Renal cortex interstitium (tissue), 11 donors: ENCODE measurements around the gene CHN2. TPM values are rescaled to one million over a fixed set of nuclear protein-coding genes. Genes with fewer than 3 reads are reported as not detected.

Experiments used
- DNase-seq, 11 donors: peaks; one replicate each; pipeline ENCODE4 v3.0.0-alpha.2; 2013; ENCODE audit warnings: low read depth in 9 of 11, low spot score in 4 of 11; ENCODE audit errors: extremely low read depth in 1 of 11
- polyA plus RNA-seq, 3 donors: library from polyadenylated mRNA; unstranded; fragments of 120-200 nt; gene quantifications; one replicate each; pipeline ENCODE4 v1.2.1, GENCODE V29; 2013; ENCODE audit not compliant: insufficient read length in 3 of 3

The CHN2 gene
- polyA plus RNA-seq, 3 donors, result 16.7 to 19.2 (median 18.1) TPM

DNA sequence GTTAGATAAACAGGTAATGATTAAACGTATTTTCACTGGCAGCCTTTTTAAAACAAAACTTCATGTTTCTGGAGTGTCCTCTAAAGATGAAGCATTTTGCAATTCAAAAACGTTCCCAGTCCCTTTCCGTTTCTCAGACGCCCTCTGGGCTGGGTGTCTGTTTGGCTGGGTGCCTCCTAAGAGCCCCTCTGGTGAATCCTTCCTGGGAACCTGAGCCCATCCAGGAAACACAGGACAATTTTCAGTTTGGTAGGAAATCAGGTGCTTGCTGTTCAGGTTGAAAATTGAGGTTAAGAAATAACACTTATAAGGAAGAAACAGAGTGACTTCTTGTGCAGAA lies 76.7 kb downstream of the CHN2 start:
- DNase-seq, result no peak

DNA sequence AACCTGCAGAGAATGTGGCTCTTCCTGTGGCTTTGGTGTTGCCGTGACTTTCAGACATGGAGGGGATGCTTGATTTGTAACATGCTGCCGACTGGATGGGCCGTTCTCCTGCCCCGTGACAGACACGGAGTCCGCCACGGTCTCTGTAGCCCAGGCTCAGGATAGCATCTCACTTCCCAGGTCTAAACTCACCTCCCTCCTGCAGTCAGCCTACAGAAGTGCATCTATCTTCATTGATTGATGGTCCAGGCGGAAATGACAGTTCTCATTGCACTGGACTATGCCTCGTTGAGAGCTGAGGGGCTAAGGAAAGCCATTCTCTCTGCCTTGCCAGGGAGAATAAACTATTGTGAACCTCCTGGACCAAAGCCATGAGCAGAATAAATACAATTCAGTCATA lies 77.5 kb downstream of the CHN2 start:
- DNase-seq, result no peak

DNA sequence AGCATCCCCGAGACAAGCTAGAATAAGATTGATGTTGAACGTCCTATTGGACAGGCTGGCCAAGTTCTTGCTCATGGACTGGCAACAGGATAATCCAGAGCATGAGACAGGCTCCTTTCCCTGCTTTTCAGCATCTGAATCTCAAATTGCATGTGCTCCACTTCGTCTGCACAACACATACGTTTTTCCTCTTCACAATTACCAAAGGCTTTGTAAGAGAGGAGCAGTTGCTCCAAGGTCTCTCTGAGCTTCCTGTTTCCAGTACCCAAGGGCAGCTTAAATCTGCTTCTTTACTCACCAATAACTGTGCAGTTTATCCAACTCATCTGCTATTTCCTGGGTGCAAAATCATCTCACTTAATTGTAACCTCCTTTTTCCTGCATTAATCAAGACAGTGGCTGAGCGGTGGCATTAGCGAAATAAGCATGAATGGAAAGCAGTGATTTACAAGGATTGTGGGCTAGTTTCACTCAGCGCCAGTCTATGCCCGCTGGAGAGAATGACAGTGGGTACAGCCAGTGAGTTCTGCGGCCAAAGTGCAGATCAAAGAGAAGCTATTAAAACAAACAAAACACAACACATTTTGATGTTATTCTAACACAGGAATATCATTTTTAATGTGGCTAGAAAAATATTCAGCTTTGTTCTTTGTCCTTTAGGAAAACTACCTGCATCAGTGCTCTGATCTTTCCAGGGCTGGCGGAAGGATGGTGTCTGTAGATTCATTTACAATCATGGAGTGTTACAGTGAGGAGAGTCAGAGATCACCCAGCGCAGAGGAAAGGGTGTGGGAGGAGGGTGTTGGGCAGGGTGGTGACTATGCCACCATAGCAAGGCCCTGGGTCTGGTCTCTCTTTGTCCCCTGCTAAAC lies 79.8 kb downstream of the CHN2 start:
- no peak for DNase-seq

DNA sequence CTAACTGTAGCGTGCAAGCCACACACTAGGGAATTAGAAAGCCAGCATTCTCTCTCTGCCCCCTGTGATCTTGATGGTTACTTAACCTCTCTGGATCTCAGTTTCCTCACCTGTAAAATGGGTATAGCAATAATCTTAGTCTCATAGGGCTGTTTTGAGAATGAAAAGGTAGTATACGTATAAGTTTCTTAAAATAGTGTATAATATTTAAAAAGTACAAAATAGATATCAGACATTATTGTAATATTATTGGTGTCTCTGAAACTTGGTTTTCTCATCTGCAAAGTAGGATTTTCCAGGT lies 80.4 kb downstream of the CHN2 start:
- no peak for DNase-seq

DNA sequence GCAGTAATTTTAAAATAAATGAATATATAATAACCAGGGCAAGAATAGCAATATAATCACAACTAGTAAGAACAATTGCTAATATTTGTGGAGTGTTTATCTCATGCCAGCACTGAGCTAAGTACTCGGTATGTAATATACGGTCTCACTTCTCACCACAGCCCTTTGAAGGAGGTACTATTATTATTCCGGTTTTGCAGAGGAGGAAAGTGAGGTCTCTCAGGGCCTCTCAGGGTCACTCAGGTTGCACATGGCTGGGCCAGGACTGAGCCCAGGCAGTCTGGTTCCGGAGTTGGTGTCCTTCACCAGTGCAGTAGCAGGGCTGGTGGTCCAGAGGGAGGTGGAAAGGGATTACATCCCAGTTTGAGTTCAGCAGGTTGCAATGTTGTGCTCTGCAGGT lies 80.9 kb downstream of the CHN2 start:
- no peak for DNase-seq

DNA sequence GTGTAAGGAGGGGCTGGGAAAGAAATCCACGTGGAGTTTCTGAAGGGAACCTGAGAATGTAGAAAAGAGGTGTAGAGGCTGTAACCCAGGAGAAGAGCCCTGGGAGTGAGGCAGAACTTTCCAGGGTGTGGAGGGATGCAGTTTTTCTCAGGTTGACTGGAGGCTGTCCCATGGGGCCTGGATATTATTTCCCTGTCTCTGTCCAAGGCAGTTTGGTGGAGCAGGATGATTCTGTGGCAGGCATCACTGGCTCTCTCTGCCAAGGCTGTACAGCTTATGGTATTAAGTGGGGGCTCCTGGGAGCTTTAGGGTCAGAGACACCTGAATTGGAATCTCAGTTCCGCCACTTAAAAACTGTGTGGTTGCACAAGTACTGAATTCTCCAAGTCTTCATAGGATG lies 81.6 kb downstream of the CHN2 start:
- no peak for DNase-seq

DNA sequence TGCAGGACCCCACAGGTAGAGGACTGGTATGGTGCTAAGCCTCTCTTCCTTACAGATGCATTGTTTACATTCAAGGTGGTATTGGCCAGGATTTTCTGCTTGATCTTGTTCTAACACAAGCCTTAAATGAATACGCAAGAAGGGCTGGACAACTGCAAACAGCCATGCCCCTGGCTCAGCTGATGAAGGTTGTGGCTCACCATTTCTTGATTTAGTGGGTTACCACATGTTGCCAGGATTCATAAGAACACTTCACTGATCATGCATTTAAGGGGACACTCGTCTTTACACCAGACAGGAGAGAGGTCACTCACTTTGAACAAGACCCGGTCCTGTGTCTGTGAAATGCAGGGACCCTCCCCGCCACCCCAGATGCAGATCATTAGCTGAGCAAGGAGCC lies 82.2 kb downstream of the CHN2 start:
- DNase-seq, result no peak

DNA sequence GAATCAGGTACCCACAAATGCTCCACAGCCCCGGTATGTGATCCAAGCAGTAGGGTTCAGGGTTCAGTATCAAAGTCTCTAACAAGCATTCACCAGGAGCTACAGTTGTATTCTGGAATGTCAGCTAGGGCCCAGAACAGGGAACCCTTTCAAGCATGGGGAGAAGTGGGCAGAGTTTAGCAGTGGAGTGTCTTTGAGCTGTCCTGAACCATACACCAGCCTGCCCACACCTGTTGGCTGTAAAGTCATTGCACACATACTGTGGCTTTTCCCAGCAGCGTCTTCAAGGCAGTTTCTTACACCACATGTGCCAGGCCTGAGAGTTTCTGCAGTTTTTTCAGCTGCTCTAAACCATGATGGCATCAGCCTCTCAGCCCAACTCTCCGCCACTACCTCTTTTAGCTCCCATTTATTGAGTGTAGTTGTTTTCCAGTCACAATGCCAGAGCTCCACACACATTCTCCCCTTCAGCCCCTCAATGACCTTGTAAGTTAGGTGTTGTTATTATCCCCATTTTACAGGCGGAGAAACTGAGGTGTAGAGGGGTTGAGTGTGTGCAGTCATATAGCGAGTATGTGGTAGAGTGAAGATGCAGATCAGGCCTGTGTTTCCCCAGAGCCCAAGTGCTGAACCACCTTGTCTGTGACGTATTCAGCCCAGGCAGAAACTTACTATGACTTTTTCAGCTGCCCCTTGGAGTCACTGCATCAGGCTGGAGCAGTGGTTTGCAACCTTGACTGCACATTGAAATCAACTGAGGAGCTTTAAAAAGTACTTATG lies 83.1 kb downstream of the CHN2 start:
- no peak for DNase-seq

DNA sequence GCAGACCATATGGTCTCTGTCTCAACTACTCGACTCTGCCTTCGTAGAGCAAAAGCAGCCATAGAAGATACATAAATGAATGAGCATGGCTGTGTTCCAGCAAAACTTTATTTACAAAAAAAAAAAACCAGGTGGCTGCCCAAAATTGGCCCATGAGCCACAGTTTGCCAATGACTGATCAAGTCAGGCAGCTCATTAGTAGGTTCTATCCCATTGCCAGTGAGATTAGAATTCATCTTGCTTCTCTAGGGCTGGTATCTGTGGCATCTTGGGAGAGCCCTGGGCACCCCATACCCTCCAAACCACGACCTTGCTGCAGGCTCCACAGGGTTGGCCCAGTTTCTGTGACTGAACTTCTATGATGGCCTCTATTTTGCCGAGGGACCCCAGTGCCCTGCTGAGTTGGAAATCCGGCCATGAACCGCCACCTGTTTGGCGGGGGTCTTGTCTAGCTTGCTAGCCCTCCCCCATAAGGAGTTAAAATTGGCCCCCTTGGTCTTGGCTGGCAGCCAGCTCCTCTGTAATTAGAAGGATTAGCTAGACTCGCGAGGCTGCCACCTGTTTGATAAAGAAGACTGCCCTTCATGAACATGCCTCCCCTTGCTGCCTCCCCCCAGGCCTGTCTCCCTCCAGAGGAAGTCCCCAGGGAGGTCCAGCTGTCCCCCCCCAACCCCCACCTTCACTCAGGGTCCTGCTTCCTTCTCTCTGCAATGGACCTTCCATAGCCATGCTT lies 83.9 kb downstream of the CHN2 start:
- no peak for DNase-seq

DNA sequence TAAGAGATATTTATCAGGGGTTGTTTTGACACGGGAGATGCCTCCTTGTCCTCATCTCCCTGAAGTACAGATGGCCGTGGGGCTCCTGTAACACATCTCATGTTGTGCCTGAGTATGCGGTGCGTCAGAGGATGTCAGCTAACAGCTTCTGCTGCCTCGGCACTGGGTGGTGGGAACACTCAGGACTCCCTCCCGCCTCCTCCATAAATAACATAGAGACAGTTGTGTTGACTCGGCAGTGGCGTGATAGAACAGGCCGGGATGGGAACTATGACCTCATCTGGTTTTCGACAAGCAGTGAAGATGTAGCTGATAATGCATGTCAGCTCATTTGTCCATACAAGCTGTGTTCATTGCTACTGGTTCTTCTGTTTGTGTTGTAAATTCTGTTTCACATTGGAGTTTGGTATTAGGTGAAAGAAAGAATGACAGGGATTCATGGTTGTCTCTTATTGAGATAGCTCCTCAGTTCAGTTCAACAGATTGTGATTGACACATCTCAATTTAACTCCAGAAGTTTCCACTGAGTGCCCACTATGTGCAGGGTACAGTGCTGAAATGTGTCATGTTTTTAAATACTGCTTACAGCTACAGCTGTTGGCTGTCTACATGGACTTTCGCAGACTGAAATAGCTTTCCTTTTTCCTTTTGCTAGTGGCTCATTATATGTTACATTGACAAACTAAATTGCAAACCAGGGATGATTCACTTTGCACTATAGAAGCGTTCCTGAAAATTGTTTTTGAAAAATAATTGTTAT lies 87.4 kb downstream of the CHN2 start:
- peak in 4 of 11 donors; percentile 33 to 52 (median 41) for DNase-seq

DNA sequence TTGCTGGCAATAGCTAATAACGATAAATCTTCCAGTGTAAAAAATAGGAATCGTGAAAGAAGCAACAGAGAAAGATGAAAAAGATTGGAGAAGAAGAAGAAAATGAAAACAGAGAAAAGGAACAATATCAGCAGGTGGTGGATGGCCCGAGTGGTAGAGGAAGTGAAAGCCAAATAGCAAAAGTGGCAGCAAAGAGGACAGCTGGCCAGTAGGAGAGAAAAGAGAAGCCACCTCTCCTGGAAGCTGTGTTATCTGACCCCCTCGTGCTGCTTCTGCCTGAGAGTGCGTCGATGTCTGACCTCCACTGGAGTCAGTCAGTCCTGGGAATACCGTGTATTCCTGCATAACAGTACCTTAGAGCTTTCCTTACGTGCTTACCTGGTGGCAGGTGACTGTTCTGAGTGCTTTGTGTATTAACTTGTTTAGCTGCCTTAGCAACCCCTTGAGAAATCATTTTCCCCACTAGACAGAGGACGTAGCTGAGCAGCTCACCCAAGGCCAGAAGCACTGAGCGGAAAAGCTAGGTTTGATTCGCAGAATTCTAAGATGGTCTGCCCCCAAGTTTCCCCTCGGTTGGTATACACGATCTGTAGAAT lies 88.3 kb downstream of the CHN2 start:
- DNase-seq, result no peak

DNA sequence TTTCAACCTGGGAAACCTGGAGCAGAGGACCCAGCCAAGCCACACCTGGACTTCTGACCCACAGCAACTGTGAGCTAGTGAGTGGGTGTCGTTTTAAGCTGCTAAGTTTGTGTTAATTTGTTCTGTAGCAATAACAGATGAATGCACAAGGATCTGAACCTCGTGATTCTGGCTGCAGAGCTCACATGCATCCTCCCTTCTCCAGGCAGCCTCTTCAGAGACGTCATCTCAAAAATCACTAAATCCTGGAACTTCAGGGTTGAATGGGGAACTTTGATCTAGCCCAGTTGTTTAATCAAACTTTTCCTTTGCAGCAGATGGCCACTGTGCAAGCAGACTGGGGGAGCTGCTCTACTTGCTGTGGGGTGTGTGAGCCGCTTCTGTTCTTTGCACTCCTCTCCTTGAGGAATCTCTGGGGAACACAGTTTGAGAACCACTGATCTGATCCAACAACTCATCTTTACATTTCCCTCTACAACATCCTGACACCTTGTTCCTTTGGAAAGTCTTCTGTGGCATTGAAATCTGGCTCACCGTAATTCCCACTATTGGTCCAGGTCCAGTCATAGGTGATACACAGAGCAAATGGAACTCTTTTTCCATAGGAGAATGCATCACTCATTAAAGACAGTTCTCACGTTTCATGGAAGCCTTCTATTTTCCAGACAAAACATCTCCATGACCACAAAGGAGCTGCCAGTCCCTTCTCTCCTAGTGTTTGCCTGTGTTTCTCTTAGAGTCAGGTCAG lies 90.3 kb downstream of the CHN2 start:
- DNase-seq, result no peak

DNA sequence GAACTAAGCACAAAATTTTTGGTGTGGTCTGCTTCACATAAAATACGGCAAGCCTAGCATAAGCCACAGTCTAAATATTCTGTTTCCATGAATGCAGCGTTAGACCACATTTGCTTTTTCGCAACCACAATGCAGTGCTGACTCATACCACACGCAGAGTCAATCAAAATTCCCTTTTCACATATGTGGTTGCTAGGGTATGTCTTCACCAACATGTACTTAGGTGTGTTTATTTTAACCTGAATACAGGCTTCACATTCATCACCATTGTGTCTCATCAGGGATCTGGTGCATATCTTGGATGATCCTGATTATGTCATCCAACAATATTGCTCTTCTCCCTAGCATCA lies 90.8 kb downstream of the CHN2 start:
- DNase-seq, result no peak

DNA sequence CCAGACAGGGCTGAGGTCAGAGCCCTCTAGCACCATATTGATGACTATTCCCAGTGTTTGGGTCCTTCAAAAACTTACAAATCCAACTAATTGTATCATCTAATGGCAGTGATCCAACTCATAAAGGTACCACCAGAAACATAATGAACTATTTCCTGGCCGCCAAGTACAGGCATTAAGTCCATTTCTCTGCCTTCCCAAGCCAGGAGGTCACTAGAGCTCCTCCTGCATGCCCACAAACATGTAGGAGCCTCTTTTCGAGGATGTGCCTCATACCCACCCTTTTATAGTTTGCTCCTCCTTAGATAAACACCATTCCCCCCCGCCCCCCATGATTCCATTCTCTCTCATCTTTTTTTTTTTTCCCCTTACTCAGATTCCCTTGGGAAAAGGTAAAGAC lies 91.3 kb downstream of the CHN2 start:
- no peak for DNase-seq

DNA sequence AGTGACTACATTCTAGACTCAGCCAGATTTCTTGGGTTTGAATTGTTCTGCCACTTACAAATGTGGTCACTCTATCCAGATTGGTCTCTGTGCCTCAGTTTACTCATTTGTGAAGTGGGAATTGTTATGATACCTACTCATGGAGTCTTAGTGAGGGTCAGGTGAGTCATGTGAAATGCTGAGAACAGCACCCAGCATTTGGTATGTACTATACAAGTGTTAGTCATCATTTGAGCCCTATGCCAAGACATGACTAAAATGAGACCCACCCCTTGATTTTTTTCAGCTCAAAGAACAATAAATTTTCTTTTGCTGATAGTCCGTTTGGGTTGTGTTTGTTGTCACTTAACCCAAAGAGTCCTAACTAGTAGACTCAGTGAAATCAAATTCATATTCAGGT lies 92.8 kb downstream of the CHN2 start:
- no peak for DNase-seq

DNA sequence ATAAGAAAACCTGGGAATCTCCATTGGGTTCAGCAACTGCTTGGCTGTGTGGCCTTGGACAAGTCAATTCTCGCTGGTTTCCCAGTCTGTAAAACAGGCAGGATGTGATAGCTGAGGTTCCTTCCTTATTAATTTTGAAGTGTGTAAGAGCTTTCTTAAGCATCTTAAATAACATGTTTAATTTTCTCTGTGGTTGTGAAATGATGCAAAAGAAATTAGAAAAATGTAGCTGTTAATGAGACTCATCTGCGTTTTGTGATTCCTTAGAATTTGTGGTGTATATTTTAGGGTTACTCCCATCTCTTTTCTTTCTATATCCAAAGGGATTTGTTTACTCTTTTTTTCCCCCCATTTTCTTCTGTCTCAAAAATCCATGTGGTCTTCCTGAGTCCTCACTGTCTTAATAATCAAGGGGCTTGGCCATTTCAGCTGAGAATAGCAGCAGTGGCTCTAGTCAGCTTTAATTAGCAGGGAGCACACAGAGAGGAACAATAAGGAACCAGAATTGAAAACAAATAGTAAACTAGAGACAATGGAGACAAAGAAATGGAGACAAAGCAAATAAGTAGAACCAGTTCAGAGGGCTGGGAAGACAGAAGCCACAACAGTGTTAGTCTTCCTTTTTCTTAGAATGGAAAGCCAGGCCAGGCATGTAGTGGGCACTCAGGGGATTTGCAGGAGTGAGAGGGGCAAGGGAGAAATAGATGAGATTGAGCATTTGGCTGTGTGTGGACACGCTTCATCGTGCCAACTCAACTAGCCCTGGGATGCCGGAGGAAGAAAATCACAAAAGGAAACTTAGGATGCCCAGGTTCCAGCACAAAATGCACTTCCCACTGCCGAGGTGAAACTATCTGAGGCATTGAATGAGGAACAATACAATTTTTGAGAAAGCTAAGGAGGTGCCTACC lies 93.9 kb downstream of the CHN2 start:
- DNase-seq, result no peak

DNA sequence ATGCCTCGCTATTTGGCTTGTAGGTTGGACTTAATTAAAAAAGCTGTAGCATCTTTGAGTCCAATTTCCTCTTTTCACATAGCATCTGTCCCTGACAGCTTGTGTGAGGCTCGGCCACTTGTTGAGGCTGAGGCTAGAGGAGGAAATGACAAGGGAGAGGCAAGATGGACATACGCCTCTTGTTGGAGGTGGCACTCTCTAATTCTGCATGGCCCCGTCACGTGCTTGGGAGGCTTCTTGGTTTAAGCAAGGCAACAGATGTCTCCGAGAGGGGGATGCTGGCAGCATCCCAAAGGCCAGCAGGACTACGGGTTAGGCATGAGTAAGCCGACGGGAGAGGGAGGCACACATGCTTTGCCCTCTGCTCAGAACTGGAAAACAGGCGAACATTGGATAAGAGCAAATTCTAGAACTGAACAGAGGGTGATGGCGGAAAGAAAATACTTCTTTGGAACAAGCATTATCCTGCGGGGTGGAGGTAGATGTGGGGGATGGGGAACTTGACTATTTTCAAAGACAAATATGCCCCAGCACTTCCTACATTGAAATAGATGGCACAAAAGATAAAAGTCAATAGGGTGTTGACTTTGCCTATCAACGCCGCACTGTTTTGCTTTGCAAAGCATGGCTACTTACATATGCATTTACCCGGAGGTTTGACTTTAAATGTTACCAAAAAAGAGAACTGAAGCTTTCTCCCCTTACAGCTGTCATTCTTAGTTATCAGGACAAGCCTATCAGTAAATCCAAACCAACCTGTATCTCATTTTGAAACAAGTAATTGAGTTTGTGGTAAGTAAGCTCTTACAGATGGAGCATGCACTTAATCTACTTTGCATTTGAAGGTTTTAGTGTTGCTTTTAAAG lies 94.8 kb downstream of the CHN2 start:
- no peak for DNase-seq
